GM10847 (cell line): ENCODE measurements around the gene COL7A1.

ENCODE experiments used
- POLR2A ChIP-seq: IDR thresholded peaks from 2 replicates; pipeline ENCODE4 v1.6.1; 2011; ENCODE audit not compliant: insufficient read length; ENCODE audit errors: extremely low read depth

COL7A1 gene

DNA sequence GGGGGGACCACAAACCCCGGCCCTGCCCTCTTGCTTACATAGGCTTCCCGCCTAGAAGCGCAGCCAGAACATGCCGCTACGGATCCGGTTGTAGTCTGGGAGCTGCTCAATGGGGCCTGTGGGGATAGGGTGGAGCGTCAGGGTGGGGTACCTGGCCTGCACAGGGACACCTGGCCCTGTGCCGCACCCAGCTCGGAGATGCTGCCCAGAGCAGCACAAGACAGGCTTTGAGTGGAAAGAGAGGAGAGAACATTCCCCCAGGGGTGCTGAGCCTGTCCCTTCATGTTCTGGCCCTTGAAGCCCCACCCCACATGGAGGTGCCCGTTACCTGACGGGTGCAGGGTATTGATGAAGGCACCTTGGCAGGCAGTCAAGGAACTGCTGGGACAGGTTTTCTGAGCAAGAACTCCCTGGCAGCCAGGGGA lies 4.0 kb upstream of the COL7A1 start:
- no peak for TF ChIP-seq POLR2A

DNA sequence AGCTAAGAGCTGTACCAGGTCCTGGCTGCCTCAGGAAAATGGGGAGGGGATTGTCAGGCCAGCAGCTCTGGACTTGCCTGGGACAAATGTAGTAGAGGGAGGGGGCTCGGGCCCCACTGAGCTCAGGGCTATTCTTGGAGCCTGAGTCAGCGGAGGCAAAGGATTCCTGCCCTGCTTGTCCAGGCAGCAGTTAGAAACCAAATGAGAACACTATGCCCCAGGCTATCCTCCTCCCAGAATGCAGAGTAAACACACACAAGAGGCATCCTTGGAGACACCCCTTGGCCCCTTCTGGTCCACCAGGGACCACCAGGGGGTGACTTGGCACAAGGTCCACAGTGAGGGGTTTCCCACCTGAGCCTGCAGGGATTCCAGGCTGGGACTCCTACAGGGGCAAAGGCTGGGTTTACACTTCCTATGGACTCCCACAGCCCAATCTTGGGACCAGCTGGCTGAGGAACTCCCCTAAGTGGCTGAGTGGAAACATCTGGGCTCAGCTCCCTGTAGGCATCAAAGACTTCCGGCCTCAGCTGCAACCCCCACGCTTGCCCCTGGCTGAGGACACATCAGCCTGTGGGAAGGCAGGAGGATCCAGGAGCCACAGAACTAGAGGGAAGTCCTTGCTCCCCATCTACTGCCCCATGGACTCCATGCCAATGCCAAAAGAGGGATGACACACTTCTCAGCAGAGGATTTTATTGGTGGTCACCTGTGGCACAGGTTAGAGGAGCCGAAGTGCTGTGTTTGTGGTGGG lies 3.4 kb upstream of the COL7A1 start:
- TF ChIP-seq POLR2A, result no peak

DNA sequence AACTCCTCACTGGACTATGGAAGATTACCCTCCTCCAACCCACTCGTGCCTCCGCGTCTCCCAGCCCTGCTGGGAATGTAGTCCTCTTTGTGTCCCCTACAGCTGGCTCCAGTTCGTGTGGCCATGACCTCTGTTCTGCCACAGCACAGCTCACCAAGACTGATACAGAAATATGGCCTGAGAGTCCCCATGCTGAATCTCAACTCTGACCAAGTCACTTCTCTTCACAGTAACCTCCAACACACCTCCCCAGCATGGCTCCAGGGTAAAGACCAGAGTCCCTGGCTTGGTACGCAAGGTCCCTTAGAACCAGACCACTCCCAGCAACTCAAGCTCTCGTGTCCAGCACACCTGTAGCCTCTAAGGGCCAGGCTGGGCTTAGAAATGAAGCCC lies 2.3 kb upstream of the COL7A1 start:
- no peak for TF ChIP-seq POLR2A

DNA sequence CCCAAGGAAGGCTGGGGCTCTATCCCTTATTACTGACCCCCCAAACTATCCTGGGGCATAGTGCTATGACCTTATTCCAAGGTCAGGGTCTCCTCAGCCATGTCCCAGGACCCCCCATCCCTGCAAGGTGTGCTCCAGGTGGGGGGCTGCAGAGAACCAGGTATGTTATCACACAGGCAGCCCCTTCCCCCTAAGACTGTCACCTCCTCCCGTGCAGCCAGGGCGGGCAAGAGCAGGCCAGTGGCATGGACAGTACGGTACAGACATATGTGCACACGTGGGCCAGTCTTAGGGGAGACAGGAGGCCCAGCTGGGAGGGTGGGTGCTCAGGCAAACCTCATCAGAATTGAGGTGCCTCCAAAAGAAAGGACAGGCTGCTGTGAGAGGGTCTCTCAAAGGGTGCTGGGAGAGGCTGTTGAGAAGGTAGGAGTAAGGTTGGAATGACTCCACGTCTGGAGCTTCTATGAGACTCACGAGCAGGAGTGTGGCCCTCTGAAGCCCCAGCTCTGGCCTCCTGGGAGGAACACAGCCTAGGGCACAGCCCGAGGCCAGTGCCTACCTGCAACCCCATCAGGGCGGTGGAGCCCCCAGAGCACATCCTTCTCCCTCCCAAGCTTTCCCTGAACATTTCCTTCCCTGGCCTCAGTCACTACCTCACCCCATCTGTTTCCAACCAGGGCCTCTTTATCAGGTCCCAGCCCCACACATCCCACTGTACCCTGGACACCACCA lies 1.7 kb upstream of the COL7A1 start:
- no peak for TF ChIP-seq POLR2A

DNA sequence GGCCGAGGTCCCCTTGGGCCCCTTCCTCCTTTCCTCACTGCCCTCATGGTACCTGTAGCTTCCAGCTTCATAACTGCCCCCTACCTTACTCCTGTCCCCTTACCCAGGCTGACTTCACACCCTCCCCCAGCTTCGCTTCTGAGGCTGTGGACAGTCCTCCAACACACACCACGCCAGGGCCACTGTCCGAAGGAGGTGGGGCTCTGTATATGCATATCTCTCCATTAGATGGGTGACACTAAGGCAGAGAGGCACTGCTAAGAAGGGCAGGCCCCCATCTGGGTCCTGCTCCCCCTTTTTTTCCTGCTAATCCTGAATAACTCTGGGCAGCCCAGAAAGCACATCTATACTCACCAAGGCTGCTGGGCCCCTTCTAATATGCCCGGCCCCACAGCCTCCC lies 1.0 kb upstream of the COL7A1 start:
- no peak for TF ChIP-seq POLR2A

DNA sequence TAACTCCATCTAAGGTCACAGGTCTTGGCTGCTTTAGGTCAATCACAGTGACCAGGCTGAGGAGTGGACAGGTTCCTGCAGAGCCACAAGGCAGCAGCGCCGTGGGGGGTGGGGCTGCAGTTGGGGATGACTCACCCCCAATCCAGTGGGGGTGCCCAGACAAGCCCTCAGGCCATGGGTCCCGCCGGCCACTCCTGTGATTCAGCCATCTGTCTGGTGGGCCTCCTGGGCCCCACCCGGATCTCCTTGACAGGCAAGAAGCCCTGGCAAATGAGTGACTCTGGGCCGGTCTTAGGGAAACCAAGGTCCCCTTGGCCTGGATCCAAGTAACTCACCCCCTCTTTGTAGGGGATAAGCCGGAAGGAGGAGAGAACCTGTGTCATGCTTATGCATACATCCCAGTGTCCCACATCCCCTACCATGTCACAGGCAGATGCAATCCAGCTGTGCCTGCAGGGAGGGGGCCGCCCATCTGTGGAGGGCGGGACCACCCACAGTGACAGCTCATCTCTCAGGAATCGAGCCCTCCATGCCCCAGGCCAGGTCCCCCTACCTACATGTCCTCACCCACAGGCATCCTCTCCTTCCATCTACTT lies 495 bp upstream of the COL7A1 start:
- no peak for TF ChIP-seq POLR2A

DNA sequence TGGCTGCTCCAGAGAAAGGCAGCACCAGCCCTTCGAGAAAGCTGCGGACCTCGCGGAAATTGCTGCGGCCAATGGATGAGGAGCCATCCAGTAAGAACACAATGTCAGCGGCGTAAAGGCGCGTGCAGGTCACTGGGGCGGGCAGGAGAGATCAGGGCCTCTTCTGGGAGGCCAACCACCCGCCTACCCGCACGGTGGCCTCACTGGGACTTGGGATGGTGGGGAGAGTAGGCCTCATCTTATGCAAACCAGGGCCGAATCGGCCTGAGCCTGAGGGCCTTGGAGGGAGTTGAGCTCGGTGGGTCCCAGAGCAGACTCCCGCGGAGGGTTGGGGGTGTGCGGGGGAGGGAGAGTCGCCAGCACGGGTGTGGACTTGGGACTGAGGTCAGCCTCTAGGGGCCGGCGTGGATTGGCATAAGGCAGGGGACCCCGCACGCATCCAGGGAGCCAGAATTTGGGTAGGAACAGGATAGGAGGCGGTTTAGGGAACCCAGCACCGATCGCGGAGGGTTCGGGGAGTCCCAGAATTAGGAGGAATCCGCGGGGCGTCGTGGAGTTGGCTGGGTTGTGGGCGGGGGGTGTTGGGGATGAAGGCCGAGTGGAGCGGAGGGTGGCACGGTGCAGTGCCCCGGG lies 596 bp downstream of the COL7A1 start:
- TF ChIP-seq POLR2A, result no peak

DNA sequence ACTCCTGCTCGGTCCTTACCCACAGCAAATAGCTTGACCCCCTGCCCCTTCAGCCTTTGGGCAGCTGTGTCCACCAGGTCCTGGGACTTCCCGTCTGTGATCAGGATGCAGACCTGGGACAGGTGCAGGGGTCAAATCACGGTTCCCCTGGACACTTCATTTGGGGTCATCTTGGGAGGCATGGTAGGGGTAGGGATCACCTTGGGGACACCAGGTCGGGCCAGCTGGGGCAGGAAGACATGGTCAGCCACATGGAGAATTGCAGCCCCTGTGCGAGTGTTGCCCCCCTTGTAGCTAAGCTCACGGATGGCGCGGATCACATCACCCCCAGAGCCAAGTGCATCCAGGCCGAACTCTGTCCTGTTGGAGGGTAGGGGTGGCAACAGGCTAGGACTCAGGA lies 1.8 kb downstream of the COL7A1 start:
- TF ChIP-seq POLR2A, result no peak

DNA sequence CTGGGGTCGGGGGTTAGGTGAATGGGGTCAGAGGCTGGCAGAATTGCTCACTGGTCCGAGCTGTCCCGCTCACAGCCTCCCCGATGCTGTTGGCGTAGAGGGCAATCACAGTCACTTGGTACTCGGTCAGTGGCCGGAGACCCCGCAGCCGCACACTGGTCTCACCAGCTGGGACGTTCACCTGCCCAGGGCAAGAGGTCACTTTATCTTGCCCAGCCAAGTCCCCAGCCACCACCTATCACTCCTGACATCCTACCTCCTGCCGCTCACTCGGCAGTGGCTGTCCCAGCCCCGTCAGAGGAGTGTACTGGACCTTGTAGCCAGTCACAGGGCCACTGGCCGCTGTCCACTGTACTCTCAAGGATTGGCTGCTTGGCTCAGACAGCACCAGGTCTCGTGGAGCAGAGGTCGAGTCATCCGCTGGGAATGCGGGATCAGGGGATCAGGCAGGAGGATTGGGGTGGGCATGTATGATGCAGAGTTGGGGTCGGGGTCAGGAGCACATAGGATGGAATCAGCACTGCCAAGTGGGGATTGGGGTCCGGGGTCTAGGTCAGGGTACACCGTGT lies 2.5 kb downstream of the COL7A1 start:
- TF ChIP-seq POLR2A, result no peak

DNA sequence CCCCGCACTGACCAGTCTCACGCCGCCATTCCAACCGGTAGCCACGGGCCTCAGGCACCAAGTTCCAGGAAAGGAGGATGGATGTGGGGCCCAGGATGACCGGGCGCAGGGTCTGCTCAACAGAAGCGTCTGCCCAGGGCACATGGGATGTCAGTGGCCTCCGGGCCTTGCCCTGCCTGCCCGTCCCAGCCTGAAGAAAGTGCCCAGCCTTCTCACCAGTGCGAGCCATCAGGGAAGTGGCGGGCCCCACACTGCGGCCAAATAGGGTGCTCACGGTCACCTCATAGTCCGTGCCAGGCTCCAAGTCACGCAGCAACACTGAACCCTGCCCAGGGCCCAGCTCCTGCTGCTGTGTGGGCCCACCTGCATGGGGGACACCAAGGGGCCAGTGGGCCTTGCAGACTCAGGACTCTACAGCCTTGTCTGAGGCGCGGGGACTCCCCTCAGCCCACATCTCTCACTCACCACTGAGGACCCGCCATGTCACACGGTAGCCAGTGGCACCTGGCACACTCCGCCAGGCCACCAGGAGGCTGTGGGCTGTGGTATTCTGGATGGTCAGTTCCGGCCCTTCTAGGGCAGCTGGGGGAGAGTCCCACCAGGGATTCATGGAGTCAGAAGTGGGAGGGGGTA lies 3.1 kb downstream of the COL7A1 start:
- no peak for TF ChIP-seq POLR2A

DNA sequence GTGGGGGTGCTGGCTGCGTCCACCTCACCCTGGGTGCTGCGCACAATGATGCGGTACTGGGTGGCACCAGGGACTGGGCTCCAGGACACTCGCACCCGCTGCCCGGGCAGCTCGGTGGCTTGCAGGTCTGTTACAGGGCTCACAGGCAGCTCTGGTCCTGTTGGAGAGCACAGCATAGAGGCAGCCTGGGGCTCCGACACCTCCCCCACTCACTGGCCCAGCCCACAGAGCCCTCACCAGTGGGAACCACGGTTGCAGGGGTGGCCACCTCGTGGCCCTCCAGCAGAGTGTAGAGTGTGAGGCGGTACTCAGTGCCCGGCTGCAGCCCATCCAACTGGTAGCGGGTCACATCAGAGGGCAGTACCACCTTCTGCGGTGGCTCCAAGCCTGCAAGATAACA lies 3.7 kb downstream of the COL7A1 start:
- no peak for TF ChIP-seq POLR2A

DNA sequence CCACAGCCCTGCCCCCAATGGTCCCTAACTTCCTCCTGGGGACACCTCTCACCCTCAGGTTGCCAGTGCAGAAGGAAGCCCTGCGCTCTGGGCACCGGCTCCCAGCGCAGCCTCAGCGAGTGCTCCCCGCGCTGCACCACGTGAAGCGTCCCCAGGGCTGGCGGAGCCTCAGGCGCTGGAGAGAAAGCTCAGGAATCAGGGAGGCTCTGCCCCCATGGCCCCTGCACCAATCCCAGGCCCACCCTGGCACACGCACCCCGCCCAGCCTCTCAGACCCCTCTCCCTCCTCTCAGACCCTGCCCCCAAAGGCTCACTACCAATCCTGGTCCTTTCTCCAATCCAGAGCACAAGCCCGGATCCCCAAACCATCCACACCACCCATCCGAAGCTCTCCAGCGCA lies 6.9 kb downstream of the COL7A1 start:
- no peak for TF ChIP-seq POLR2A

DNA sequence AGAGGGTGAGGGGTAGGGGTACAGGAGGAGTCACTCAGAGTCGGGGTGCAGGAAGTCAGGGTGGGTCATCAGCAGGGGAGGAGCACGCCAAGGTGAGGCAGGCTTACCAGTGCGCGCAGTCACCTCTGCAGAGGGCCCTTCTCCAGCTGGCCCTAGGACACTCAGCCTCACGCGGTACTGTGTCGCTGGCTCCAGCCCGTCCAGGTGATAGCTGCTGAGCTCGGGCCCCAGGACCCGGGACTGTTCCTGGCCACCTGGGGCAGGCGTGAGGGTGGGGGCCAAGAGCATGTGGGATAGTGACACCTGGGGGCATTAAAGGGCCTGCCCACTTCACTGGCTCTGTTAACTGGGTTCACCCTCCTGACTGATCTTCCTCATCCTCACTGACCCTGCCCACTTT lies 7.4 kb downstream of the COL7A1 start:
- no peak for TF ChIP-seq POLR2A

DNA sequence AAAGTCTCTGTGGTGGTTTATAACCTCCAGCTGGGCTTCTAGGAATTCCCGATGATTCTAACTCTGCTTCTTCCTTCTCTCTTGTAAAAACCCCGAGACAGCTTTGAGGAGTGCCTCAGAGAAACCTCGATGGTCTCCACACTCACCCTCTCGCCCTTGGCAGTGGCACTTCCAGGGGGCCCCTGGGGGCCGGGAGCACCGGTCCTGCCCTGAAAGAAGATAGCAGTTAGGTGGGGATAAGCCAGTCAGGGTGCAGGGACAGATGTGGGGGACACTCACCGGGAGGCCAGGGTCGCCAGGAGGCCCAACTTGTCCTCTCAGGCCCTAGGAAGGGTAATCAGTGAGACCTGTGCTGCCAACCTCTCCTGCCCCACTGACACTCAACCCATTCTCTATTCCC lies 9.7 kb downstream of the COL7A1 start:
- TF ChIP-seq POLR2A, result no peak

DNA sequence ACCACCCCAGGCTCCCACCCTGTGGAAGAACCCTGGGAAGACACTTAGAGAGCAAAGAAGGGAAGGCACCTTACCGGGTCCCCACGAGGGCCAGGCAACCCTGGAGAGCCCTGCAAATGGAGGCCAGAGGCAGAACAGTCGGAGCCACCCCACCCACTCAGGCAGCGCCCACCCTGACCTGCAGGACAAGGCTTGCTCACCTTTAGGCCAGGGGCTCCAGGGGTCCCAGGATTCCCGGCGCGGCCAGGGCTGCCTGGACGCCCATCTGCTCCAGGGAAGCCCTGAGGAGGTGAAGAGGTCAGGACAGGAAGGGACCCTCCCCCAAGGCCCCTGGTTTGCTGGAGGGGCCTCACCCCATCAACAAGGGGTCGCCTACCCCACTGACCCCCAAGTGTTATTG lies 10.3 kb downstream of the COL7A1 start:
- no peak for TF ChIP-seq POLR2A
